Vagina (tissue), 2 donors: Measurements from ENCODE around the gene MRPS7. TPM values are rescaled to one million over a fixed set of nuclear protein-coding genes. Genes with fewer than 3 reads are reported as not detected.

Source experiments
- DNase-seq, 2 donors: peaks; one replicate each; pipeline ENCODE4 v3.0.0-alpha.2; 2017; ENCODE audit errors: extremely low spot score in 2 of 2
- H3K27ac ChIP-seq: fragments of 200-600 bp; sonication (generic); one replicate; pipeline ENCODE4 v1.5.1; 2019
- H3K27me3 ChIP-seq: fragments of 200-600 bp; sonication (generic); one replicate; pipeline ENCODE4 v1.5.1; 2019
- H3K36me3 ChIP-seq, 2 donors: fragments of 200-600 bp; sonication (generic); one replicate each; pipeline ENCODE4 v1.5.1; 2017 to 2019
- H3K4me1 ChIP-seq: fragments of 200-600 bp; sonication (generic); one replicate; pipeline ENCODE4 v1.5.1; 2019
- H3K4me3 ChIP-seq, 2 donors: fragments of 200-600 bp; sonication (generic); 1 replicate in 1 of 2; 2 replicates in 1 of 2; pipeline ENCODE4 v1.5.1; 2016 to 2019
- H3K9me3 ChIP-seq: fragments of 200-600 bp; sonication (generic); one replicate; pipeline ENCODE4 v1.5.1; 2019
- POLR2A ChIP-seq, 2 donors: fragments of 450-650 bp; IDR thresholded peaks; one replicate each; pipeline ENCODE4 v1.6.1; 2017; ENCODE audit warnings: antibody characterized with exemption in 2 of 2, mild to moderate bottlenecking in 2 of 2, moderate library complexity in 2 of 2
- POLR2AphosphoS5 ChIP-seq, 2 donors: sonication (generic); formaldehyde crosslinking; IDR thresholded peaks; one replicate each; pipeline ENCODE4 v1.9.0; 2017; ENCODE audit warnings: antibody characterized with exemption in 2 of 2, mild to moderate bottlenecking in 2 of 2, low read depth in 1 of 2; ENCODE audit not compliant: insufficient read depth in 1 of 2
- intact Hi-C: fragments of 100-400 bp; cut with DNase I; formaldehyde crosslinking; loops from one replicate; pipeline ENCODE4 v1.15.1; 2023
- total RNA-seq: library from RNA; depleted of rRNA; stranded (reverse); fragments of >200 nt; gene quantifications from one replicate; pipeline ENCODE4 v1.2.3, GENCODE V29; 2016
- TF ChIP-seq, protein P1 (sequence below), 3 experiments: fragments of 450-650 bp in 2 of 3; fragments of 200-600 bp in 1 of 3; sonication (generic) in 1 of 3; IDR thresholded peaks; one replicate each; pipeline ENCODE4 v1.5.1; 2017 to 2019; ENCODE audit warnings: antibody characterized with exemption in 3 of 3, mild to moderate bottlenecking in 2 of 3, moderate library complexity in 2 of 3

Gene MRPS7
- total RNA-seq, 1 donor from 2014 or later: 40.3 TPM

GRCh38 chr17:75260641-75261335 lies 891 bp upstream of the MRPS7 start:
- Histone ChIP-seq H3K4me3 (peak overlapping the region; percentile 79 to 97), H3K4me1 (peaks cover 35% of the 10 kb centered on the region), H3K27ac (peak overlapping the region; percentile 92), H3K27me3 (no peaks in the 10 kb centered on the region), H3K36me3 (peaks cover 0 to 26% of the 10 kb centered on the region in 2 donors), H3K9me3 (no peaks in the 10 kb centered on the region)
- intact Hi-C loops: no loop called here
- no peak for DNase-seq
- no peak for TF ChIP-seq POLR2AphosphoS5 (IDR thresholded peaks at IDR 0.05; ENCODE audit: insufficient read depth in 1 of 2, low read depth in 1 of 2)
- TF ChIP-seq POLR2A (IDR thresholded peaks at IDR 0.05): no peak
- TF ChIP-seq, protein P1, sequence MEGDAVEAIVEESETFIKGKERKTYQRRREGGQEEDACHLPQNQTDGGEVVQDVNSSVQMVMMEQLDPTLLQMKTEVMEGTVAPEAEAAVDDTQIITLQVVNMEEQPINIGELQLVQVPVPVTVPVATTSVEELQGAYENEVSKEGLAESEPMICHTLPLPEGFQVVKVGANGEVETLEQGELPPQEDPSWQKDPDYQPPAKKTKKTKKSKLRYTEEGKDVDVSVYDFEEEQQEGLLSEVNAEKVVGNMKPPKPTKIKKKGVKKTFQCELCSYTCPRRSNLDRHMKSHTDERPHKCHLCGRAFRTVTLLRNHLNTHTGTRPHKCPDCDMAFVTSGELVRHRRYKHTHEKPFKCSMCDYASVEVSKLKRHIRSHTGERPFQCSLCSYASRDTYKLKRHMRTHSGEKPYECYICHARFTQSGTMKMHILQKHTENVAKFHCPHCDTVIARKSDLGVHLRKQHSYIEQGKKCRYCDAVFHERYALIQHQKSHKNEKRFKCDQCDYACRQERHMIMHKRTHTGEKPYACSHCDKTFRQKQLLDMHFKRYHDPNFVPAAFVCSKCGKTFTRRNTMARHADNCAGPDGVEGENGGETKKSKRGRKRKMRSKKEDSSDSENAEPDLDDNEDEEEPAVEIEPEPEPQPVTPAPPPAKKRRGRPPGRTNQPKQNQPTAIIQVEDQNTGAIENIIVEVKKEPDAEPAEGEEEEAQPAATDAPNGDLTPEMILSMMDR (IDR thresholded peaks at IDR 0.05): no peak

GRCh38 chr17:75262112-75262606 lies 480 bp downstream of the MRPS7 start:
- no peak for TF ChIP-seq POLR2A (IDR thresholded peaks at IDR 0.05)
- TF ChIP-seq, protein P1 (IDR thresholded peaks at IDR 0.05): no peak
- no peak for TF ChIP-seq POLR2AphosphoS5 (IDR thresholded peaks at IDR 0.05; ENCODE audit: insufficient read depth in 1 of 2, low read depth in 1 of 2)
- Histone ChIP-seq H3K9me3 (no peaks in the 10 kb centered on the region), H3K4me1 (peaks cover 35% of the 10 kb centered on the region), H3K27me3 (no peaks in the 10 kb centered on the region), H3K36me3 (peaks cover 0 to 34% of the 10 kb centered on the region in 2 donors), H3K4me3 (peak overlapping the region; percentile 79 to 97), H3K27ac (peak overlapping the region; percentile 92)
- DNase-seq: no peak
- intact Hi-C loops: no loop called here

DNA sequence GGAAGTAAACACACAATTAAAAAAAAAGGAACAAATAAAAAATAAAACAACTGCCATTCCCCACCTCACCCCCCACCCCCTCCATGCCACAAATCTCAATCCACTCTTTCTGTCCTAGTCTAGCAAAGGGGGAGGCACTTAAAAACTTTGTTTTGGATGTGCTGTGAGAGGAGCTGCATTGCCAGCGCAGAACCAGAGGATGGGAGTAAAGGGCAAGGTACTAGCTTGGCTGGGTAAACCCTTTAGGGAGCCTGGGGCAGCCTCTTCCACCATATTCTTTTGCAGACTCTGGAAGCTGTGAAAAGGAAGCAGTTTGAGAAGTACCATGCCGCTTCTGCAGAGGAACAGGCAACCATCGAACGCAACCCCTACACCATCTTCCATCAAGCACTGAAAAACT lies 1.4 kb downstream of the MRPS7 start:
- H3K36me3 ChIP-seq: peaks cover 0 to 34% of the 10 kb centered on the region in 2 donors
- TF ChIP-seq POLR2A (IDR thresholded peaks at IDR 0.05) (no peak), POLR2AphosphoS5 (IDR thresholded peaks at IDR 0.05; ENCODE audit: insufficient read depth in 1 of 2, low read depth in 1 of 2) (no peak)
- TF ChIP-seq, protein P1 (IDR thresholded peaks at IDR 0.05): no peak
- H3K4me1 ChIP-seq: peaks cover 35% of the 10 kb centered on the region
- DNase-seq: no peak
- H3K27ac ChIP-seq: no peak overlapping the region
- no peak overlapping the region for H3K4me3 ChIP-seq
- intact Hi-C loops: no loop called here
- H3K9me3 ChIP-seq: no peaks in the 10 kb centered on the region
- H3K27me3 ChIP-seq: no peaks in the 10 kb centered on the region

DNA sequence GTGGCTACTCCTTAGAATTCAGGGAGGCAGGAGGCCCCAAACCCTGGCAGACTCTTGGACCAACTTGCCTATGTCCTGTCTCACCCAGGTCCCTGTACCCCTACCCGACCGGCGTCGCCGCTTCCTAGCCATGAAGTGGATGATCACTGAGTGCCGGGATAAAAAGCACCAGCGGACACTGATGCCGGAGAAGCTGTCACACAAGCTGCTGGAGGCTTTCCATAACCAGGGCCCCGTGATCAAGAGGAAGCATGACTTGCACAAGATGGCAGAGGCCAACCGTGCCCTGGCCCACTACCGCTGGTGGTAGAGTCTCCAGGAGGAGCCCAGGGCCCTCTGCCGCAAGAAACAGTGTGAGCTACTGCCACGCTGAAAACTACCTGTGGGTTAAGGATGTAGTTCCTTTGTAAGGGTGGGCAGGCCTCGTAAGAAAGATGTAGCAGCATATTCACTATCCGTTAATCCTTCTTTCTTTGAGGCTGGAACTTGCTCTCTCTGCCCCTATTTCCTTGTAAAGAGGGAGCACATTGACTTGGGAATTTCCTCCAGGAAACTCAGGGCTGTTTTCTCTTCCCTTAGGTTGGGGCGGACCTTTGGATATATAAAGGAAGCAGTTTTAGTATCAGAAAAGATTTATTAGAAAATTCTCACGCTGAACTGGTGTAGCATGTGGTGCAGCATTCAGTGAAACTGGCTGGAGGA lies 4.1 kb downstream of the MRPS7 start:
- H3K4me3 ChIP-seq: no peak overlapping the region
- no peak overlapping the region for H3K27ac ChIP-seq
- H3K4me1 ChIP-seq: peaks cover 24% of the 10 kb centered on the region
- DNase-seq: no peak
- H3K36me3 ChIP-seq: peaks cover 0 to 34% of the 10 kb centered on the region in 2 donors
- TF ChIP-seq, protein P1 (IDR thresholded peaks at IDR 0.05): no peak
- TF ChIP-seq POLR2AphosphoS5 (IDR thresholded peaks at IDR 0.05; ENCODE audit: insufficient read depth in 1 of 2, low read depth in 1 of 2) (no peak), POLR2A (IDR thresholded peaks at IDR 0.05) (no peak)
- intact Hi-C loops: no loop called here
- no peaks in the 10 kb centered on the region for H3K27me3 ChIP-seq
- H3K9me3 ChIP-seq: no peaks in the 10 kb centered on the region
